BJ (cell line): ENCODE results near the gene ASB1. TPM values are rescaled to one million over a fixed set of nuclear protein-coding genes. Genes with fewer than 3 reads are reported as not detected.

ENCODE experiments used
- CTCF ChIA-PET: fragments of 350-600 bp; formaldehyde crosslinking; extraction: SDS; loops from one replicate; lab custom pipeline; 2021; ENCODE audit warnings: antibody characterized with exemption, inconsistent platforms; lab: Yijun Ruan, JAX
- POLR2A ChIA-PET: fragments of 300-600 bp; sonication (Branson Sonifier 250); formaldehyde crosslinking; extraction: SDS; loops from one replicate; lab custom pipeline; 2021; ENCODE audit warnings: antibody characterized with exemption; lab: Charles Lee
- DNase-seq: peaks from one replicate; pipeline ENCODE4 v3.0.0-alpha.2; 2011; ENCODE audit warnings: low read depth
- H3K27me3 ChIP-seq: 2 replicates; pipeline ENCODE4 v1.6.0; 2011; ENCODE audit warnings: low read length; ENCODE audit not compliant: control insufficient read depth, insufficient read depth
- H3K36me3 ChIP-seq: 2 replicates; pipeline ENCODE4 v1.5.1; 2011; ENCODE audit warnings: low read length; ENCODE audit not compliant: control insufficient read depth, insufficient read depth
- H3K4me3 ChIP-seq: 2 replicates; pipeline ENCODE4 v1.5.1; 2011; ENCODE audit warnings: low read depth, mild to moderate bottlenecking, control low read depth, low read length
- polyA plus RNA-seq: library from polyadenylated mRNA; depleted of rRNA; stranded (reverse); fragments of >200 nt; gene quantifications from 2 replicates; pipeline ENCODE4 v1.2.3, GENCODE V29; 2011
- TF ChIP-seq, protein P1 (sequence below): IDR thresholded peaks from 2 replicates; pipeline ENCODE4 v1.5.1; 2011; ENCODE audit warnings: low read depth, mild to moderate bottlenecking, control low read depth, inconsistent platforms, low read length, moderate library complexity; ENCODE audit not compliant: insufficient read depth

Gene ASB1
- polyA plus RNA-seq, 1 experiment, result 33.4 TPM

DNA sequence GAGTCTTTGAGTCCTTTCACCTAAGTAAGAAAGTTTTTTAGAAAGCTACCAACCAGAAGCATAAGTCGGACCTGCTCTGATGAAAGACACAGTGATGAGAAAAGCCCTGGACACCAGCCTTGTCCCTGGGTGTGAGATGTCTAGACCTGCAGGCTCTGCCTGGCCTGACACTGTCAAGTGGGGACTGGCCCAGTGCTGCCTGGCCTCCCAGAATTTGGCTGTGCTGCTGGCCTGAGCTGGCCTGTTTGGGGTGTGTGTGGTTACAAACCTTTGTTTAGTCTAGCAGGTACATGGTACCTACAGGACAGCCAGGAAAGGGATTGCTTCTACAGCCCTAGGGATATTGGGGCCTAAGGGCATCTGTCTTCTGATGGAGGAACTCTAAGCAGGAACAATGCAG lies 48.3 kb downstream of the ASB1 start:
- H3K27me3 ChIP-seq, result no peaks in the 10 kb centered on the region
- H3K4me3 ChIP-seq, result no peak overlapping the region
- POLR2A ChIA-PET, result no interaction called here
- no peak for DNase-seq
- TF ChIP-seq, protein P1, sequence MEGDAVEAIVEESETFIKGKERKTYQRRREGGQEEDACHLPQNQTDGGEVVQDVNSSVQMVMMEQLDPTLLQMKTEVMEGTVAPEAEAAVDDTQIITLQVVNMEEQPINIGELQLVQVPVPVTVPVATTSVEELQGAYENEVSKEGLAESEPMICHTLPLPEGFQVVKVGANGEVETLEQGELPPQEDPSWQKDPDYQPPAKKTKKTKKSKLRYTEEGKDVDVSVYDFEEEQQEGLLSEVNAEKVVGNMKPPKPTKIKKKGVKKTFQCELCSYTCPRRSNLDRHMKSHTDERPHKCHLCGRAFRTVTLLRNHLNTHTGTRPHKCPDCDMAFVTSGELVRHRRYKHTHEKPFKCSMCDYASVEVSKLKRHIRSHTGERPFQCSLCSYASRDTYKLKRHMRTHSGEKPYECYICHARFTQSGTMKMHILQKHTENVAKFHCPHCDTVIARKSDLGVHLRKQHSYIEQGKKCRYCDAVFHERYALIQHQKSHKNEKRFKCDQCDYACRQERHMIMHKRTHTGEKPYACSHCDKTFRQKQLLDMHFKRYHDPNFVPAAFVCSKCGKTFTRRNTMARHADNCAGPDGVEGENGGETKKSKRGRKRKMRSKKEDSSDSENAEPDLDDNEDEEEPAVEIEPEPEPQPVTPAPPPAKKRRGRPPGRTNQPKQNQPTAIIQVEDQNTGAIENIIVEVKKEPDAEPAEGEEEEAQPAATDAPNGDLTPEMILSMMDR, result no peak
- CTCF ChIA-PET, result interaction anchor here (1.2 kb wide), 1 partner anchor 104 kb away, joined by 4 read pairs; no protein-coding TSS in a partner anchor
- no peaks in the 10 kb centered on the region for H3K36me3 ChIP-seq

DNA sequence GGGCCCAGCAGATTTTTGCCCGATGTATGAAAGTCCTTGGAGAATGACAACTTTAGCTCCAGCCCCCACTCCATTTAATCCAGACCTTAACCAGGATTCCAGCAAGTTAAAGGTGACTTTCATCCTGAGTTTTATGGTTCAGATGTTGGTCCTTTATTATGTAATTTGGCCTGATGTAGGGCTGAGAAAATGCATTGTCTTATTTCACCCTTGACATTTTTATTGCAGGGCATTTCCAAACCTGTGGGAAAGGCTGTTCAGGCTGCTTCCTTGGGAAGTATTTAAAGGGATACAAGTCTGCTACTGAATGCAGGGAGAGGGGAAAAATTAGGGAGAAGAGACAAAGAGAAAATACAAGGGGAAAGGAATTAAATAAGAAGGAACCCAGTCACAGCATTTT lies 48.8 kb downstream of the ASB1 start:
- CTCF ChIA-PET, result interaction anchor here (1.3 kb wide), 1 partner anchor 8 kb away, joined by 3 read pairs; no protein-coding TSS in a partner anchor
- Histone ChIP-seq H3K36me3 (no peaks in the 10 kb centered on the region), H3K4me3 (no peak overlapping the region), H3K27me3 (no peaks in the 10 kb centered on the region)
- POLR2A ChIA-PET, result no interaction called here
- TF ChIP-seq, protein P1, result no peak
- DNase-seq, result no peak

DNA sequence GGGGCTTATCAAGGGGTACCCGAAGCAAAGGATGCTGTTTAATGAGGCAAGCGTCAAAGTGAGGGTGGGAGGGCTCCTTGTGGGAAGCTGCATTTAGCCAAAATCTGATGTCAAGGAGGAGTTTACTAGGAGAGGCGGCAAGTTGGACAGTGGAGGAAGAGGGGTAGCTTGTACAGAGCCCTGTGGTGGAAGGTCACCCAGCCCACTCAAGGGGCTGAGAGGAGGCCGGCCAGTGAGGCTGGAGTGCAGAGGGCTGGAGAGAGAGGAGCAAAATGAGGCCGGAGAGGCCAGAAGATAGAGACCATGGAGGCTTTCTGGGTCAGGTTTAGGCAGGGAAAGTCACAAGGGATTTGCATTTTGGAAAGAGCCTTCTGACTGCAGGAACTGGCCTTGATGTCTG lies 49.5 kb downstream of the ASB1 start:
- Histone ChIP-seq H3K36me3 (no peaks in the 10 kb centered on the region), H3K27me3 (no peaks in the 10 kb centered on the region), H3K4me3 (no peak overlapping the region)
- TF ChIP-seq, protein P1, result no peak
- ChIA-PET POLR2A (interaction anchor here (0.6 kb wide), 1 partner anchor 105 kb away, joined by 4 read pairs; no protein-coding TSS in a partner anchor), CTCF (interaction anchor here (1.3 kb wide), 1 partner anchor 8 kb away, joined by 3 read pairs; no protein-coding TSS in a partner anchor)
- DNase-seq, result no peak

DNA sequence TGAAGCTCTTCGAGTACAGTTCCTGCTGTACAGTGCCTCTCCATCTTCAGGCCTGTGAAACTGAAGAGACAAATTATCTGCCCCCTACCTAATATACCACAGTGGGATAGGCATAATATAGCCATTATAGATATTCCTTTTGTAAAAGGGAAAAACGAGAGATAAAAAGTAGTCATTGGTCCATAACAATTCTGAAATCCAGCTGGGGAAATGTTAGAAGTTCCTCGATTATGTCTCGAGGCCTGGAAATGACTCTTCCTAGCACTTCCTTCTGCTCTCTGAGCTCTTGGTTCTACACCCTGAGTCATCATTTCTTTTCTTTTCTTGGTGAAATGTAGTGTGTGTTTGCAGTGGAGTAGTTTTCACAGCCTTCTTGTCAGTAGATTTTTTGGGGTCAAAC lies 51.5 kb downstream of the ASB1 start:
- Histone ChIP-seq H3K27me3 (no peaks in the 10 kb centered on the region), H3K4me3 (no peak overlapping the region), H3K36me3 (no peaks in the 10 kb centered on the region)
- TF ChIP-seq, protein P1, result no peak
- POLR2A ChIA-PET, result interaction anchor here (0.6 kb wide), 1 partner anchor 10 kb away, joined by 4 read pairs; no protein-coding TSS in a partner anchor
- CTCF ChIA-PET, result interaction anchor here (1.2 to 1.3 kb wide), 2 partner anchors 14 to 15 kb away, joined by 3 read pairs; no protein-coding TSS in a partner anchor
- DNase-seq, result no peak

DNA sequence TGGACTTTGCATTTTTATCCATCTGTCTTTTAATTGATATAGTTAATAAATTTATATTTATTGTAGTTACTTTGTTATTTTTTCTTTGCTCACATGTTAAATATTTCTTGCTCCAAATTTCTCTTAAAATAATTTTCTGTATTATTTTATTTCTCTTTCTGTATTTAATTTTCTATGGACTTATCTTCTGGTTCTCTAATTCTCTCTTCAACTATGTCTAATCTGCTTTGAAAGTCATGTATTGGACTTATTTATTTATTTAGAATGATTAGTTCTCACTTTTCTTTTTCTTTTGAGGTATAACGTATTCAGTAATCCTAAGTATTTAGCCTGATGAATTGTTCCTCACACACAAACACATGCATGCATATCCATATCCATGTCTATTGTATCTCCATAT lies 53.1 kb downstream of the ASB1 start:
- H3K36me3 ChIP-seq, result no peaks in the 10 kb centered on the region
- H3K4me3 ChIP-seq, result no peak overlapping the region
- ChIA-PET CTCF (no interaction called here), POLR2A (no interaction called here)
- no peak for DNase-seq
- no peaks in the 10 kb centered on the region for H3K27me3 ChIP-seq
- TF ChIP-seq, protein P1, result no peak
